HL-60/S4 (cell line): ENCODE measurements around the gene PDE6D.

Source experiments
- in situ Hi-C: fragments of 300-500 bp; cut with MboI; formaldehyde crosslinking; loops from 2 replicates; pipeline ENCODE4 v1.14.3; 2022; ENCODE audit warnings: low sequenced_read_pairs

Gene PDE6D

DNA sequence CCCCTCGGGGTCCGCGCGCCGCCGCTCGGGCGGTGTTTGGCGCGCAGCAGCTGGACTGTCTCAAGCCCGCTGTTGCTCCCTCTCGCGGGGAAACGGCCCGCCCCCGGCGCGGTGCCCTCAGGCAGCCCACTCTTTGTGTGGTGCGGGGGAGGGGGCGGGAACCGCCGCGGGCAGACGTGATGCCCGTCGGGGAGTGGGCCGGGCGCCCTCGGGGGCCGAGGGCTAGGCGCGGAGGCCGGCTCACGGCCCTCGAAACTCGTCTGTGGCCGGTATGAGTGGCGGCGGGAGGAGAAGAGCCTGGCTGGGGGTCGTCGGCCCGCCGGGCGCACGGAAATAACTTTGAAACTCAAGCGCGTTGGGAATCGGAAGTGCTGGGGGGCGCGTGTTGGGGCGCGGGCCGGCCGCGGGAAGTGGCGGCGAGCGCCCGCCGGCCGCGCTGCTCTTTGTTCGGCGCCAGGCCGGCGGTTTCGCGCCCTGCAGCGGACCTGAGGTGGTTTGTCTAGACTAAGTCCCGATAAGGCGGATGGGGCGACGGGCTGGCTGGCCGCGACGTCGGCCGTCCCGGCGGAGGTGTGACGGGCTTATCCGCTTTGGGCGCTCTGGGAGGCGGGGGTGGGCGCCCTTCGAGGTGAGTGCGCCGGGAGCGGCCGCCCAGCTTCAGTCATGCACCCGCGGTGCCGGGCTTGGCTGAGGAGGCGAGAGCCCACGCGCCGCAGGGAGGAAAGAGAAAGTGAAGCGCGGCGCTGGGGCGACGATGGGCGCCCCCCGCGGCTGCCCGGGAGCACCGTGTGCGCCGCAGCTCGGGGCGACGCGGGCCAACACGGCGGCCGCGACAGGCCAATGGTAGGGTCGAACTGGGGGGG, 72.1 kb downstream of the PDE6D start:
- in situ Hi-C loops, result loop anchor here (5.0 kb wide), 1 partner anchor 97 kb away; no protein-coding TSS in a partner anchor

GRCh38 chr2:231707927-231708772, 72.9 kb downstream of the PDE6D start, which contains the start of gene PTMA:
Gene PTMA, plus strand, starts transcription at chr2:231708525. Its CDS starts 182 bp downstream, at chr2:231708707.
- in situ Hi-C loops, result loop anchor here (5.0 kb wide), 1 partner anchor 96 kb away; no protein-coding TSS in a partner anchor

GRCh38 chr2:231707625-231707926, 73.5 kb downstream of the PDE6D start:
- in situ Hi-C loops, result loop anchor here (5.0 kb wide), 1 partner anchor 95 kb away; no protein-coding TSS in a partner anchor

DNA sequence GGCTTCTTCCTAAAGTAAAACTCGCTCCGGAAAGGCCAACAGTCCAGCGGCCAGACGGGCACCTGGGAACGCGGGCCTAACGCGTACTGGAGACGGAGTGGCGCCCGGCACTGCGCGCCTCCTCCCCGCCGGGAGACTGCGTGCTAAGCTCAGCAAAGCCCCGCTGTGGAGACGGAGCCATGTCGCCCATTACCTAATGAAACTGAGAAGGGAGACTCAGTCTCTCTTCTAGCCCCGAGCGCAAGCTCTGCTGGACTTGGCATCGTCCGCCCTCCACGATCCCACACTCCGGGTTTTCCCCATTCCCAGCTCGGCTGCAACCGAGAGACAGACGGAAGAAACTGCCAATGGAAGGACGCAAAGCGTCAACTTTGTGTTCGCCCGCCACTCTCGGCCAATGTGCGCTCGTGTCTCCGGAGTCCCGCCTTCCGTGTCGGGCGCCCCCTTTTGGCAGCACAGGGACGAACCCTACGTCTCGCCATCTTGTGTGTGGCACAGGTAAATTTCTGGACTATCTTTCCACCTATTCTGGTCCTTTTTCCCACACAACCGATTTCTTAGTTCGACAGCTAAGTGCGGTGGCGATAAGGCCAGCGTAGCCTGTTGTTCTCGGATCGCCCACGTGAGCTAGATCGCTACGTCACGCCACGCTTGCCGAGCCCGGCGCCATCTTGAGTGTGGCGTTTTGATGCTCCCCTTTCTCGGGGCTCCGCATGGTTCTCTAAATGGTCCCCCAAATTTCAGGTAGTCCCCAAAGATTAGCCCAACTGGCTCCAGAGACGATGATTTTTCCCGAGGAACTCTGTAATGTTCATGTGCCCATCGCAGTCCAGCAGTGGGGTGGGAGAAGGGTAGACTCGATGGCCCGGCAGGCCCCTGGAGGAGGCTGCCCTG, 74.1 kb downstream of the PDE6D start:
- in situ Hi-C loops, result loop anchor here (5.0 kb wide), 1 partner anchor 95 kb away; no protein-coding TSS in a partner anchor

- in situ Hi-C loops, result no loop called here
Measured at GRCh38 chr2:231704017-231704416, 77.1 kb downstream of the PDE6D start.

- in situ Hi-C loops, result no loop called here
Measured at GRCh38 chr2:231701456-231702373, 79.4 kb downstream of the PDE6D start.

DNA sequence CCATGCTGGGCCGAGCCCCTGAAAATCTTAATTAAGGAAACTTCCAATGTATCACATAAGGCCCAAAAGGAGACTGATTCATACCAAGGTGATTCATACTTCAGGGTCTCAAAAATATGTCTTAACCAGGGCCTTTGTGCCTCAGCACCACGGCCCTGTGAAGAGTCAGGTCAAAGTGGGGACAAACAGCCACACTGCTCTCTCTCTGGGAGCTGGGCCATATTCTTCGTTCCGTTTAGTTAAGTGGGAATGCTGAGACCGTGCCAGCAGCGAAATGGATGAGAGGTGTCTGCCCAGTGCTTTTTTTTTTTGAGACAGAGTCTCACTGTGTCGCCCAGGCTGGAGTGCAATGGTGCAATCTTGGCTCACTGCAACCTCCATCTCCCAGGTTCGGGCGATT, 82.1 kb downstream of the PDE6D start:
- in situ Hi-C loops, result no loop called here

DNA sequence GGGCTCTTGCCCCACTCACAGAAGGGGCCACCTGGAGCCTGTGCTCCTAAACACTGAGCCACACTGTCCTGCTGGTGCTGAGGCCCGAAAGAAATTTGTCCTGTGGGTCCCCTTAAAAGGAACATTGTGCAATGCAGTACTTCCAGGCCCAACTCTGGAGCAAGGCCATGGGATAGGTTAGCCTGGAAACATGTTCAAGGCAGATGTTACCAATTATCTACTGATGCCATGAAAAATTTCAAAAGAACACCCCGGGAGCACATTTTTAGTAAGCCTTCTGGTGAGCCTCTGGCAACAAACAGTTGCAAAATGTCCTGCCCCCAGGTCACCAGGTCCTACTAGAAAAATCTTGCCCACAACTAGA, 85.1 kb downstream of the PDE6D start:
- in situ Hi-C loops, result no loop called here

GRCh38 chr2:231693956-231694355, 87.1 kb downstream of the PDE6D start:
- in situ Hi-C loops, result no loop called here

GRCh38 chr2:231692847-231693246, 88.2 kb downstream of the PDE6D start:
- in situ Hi-C loops, result no loop called here

GRCh38 chr2:231691251-231691772, 89.8 kb downstream of the PDE6D start:
- in situ Hi-C loops, result no loop called here

DNA sequence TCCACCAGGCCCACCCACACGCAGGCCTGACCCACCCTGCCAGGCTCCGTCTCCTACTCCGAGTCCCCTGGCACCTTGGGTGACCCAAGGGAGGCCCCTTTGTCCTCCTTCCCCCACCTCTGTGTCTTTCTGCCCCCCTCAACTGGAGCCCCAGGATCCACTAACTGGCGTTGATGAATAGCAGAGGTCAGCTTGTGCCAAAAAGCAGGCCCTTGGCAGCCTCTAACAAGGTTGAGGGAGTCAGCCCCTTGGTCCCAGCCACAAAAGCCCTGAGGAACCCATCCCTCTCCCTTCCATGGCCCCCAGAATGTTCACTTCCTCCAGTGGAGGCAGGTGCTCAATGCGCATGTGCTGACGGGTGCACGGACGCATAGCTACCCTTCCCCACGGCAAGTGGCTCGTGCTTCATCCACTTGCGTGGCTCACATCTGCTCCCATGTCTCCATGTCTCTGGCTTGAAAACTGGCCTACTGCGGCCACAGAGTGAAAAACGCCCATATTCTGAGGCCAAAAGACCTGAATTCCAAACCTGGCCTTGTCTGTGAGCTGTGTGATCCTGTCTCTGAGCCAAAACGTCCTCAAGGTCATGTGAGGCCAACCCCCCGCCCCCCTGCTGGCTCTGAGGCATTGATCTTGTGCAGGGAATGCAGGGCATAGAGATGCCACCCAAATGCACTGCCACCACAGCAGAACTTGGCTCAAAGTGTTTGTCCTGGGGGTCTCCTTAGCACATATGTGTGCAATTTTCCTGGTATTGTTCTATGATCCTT, 91.8 kb downstream of the PDE6D start:
- in situ Hi-C loops, result no loop called here

- in situ Hi-C loops, result no loop called here
Measured at GRCh38 chr2:231688719-231689118, 92.4 kb downstream of the PDE6D start.

DNA sequence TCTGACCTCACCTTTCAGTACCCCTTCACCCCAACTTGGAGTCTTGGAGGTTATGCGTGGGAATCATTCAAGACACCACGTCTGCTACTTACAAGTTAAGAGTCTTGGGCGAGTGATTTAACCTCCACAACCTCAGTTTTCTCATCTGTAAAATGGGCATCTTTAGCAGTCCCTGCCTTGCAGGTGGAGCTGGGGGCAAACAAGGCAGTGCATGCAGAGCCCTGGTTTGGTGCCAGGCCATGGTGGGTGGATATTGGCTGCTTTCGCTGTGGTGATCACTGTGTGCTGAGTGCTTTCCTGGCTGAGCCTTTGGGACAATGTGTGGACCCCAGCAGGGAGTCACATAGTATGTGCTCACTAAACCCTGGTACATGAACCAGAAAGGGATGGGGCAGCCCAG, 93.1 kb downstream of the PDE6D start:
- in situ Hi-C loops, result no loop called here

- in situ Hi-C loops, result no loop called here
Measured at GRCh38 chr2:231687133-231687852, 93.8 kb downstream of the PDE6D start.

DNA sequence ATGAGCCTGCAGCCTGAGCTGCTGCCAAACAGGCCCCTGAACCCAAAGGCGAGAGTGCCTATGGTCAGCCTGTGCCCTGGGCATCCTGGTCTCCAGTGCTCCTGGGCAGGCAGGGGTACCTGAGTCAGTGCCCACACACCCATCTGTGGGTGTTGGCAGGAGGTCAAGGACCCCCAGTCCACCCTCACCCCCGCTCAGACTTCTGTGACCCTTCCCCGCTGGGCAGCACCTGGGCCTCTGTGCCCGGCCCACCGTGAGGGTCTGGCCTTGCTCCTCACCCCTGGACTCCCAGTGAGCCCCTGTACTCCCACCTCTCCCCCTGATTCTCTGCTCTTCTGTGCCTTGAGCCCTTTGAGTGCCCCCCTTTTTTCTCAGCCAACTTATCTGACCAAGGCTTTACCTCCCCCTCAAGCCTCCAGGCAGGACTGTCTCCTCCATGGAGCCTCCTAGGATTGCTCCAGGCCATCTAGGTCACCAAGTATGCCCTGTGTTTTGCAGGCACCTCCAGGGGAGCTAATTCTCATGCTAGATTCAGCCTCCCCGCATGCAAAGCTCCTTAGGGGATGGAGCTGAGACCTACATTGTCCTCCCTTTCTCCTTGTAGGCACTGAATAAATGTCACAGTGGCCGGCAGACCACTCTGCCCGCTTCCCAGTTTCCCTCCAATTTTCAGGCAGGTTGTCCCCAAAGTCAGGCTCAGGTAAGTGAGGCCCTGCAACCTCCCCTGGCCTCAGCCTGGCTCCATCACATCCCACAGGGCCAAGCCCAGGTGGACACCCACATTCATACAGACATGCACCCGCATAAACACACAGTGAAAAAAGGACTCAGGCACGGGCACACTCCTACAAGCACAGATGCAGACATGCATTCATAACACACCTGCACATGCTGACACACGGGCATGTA, 94.6 kb downstream of the PDE6D start:
- in situ Hi-C loops, result no loop called here
